ENCODE results near the gene MTHFD1L.

Gene MTHFD1L

DNA sequence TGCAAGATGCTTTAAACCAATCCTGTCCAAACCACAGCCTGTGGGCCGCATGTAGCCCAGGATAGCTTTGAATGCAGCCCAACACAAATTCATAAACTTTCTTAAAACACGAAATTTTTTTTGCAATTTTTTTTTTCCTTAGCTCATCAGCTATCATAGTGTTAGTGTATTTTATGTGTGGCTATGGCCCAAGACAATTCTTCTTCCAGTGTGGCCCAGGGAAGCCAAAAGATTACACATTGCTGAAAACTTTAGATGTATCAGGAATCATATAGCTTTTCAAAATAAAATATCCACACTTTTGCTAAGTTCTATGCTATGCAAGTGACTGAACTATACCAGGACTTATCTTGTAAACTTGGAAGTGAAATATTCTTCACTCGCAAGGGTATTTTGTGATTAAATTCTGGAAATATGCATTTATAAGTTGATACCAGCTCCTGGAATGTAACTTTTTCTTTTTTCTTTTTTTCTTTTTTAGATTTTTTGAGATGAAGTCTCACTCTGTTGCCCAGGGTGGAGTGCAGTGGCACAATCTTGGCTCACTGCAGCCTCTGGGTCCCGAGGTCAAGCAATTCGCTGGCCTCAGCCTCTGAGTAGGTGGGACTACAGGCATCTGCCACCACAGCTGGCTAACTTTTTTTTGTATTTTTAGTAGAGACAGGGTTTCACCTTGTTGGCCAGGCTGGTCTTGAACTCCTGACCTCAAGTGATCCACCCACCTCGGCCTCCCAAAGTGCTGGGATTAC lies 49.8 kb downstream of the MTHFD1L start:
- peaks cover 68% of the 10 kb centered on the region for H3K36me3 ChIP-seq (ENCODE audit: low read depth)
- no peak overlapping the region for H3K27ac ChIP-seq (ENCODE audit: poor library complexity, severe bottlenecking)
- no peak for DNase-seq (ENCODE audit: low spot score)
- no peak for ATAC-seq (ENCODE audit: low read depth)
- H3K27me3 ChIP-seq (ENCODE audit: insufficient read depth, poor library complexity, severe bottlenecking): no peaks in the 10 kb centered on the region
- H3K4me1 ChIP-seq (ENCODE audit: insufficient read depth, poor library complexity, severe bottlenecking): no peaks in the 10 kb centered on the region
- no peak overlapping the region for H3K4me3 ChIP-seq (ENCODE audit: severe bottlenecking)
- TF ChIP-seq, protein P1, sequence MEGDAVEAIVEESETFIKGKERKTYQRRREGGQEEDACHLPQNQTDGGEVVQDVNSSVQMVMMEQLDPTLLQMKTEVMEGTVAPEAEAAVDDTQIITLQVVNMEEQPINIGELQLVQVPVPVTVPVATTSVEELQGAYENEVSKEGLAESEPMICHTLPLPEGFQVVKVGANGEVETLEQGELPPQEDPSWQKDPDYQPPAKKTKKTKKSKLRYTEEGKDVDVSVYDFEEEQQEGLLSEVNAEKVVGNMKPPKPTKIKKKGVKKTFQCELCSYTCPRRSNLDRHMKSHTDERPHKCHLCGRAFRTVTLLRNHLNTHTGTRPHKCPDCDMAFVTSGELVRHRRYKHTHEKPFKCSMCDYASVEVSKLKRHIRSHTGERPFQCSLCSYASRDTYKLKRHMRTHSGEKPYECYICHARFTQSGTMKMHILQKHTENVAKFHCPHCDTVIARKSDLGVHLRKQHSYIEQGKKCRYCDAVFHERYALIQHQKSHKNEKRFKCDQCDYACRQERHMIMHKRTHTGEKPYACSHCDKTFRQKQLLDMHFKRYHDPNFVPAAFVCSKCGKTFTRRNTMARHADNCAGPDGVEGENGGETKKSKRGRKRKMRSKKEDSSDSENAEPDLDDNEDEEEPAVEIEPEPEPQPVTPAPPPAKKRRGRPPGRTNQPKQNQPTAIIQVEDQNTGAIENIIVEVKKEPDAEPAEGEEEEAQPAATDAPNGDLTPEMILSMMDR (IDR thresholded peaks at IDR 0.05; ENCODE audit: poor library complexity, severe bottlenecking): no peak
- H3K9me3 ChIP-seq (ENCODE audit: severe bottlenecking): no peaks in the 10 kb centered on the region

DNA sequence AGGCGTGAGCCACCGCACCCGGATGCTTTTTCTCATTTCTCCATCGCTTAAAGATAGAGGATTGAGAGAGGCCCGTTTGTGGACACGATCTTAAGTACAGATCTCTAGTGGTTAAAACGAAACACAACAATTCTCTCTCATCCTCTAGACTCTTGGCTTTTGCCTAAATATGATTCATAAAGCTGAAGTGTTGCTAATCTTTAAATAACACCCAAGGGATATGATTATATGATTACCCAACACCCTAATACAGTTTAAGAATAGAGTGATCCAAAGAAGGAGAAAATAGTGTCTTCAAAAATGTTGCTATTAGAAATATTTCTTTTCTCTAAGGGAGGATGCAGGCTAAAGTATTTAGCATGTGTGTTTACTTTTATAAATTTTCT lies 50.4 kb downstream of the MTHFD1L start:
- TF ChIP-seq, protein P1 (IDR thresholded peaks at IDR 0.05; ENCODE audit: poor library complexity, severe bottlenecking): no peak
- ATAC-seq (ENCODE audit: low read depth) (no peak), DNase-seq (ENCODE audit: low spot score) (no peak)
- Histone ChIP-seq H3K4me3 (ENCODE audit: severe bottlenecking) (no peak overlapping the region), H3K36me3 (ENCODE audit: low read depth) (peaks cover 68% of the 10 kb centered on the region), H3K9me3 (ENCODE audit: severe bottlenecking) (no peaks in the 10 kb centered on the region), H3K27ac (ENCODE audit: poor library complexity, severe bottlenecking) (no peak overlapping the region), H3K4me1 (ENCODE audit: insufficient read depth, poor library complexity, severe bottlenecking) (no peaks in the 10 kb centered on the region), H3K27me3 (ENCODE audit: insufficient read depth, poor library complexity, severe bottlenecking) (no peaks in the 10 kb centered on the region)

DNA sequence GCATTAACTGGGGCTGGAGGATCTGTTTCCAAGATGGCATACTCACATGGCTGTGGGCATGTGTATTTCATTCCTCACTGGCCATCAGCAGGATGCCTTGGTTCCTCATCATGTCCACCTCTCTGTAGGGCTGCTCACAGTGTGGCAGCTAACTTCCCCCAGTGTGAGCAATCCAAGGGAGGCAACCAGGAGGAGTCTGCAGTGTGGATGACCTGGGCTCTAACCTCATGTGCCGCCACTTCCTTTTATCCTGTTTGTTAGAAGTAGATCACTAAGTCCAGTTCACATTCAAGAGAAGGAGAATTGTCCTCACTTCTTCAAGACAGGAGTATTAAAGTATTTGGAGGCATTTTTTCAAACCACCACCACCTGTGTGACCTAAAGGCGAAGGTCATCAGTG lies 54.4 kb downstream of the MTHFD1L start:
- peaks cover 16% of the 10 kb centered on the region for H3K4me1 ChIP-seq (ENCODE audit: insufficient read depth, poor library complexity, severe bottlenecking)
- ATAC-seq (ENCODE audit: low read depth): no peak
- no peak overlapping the region for H3K4me3 ChIP-seq (ENCODE audit: severe bottlenecking)
- TF ChIP-seq, protein P1 (IDR thresholded peaks at IDR 0.05; ENCODE audit: poor library complexity, severe bottlenecking): no peak
- H3K27me3 ChIP-seq (ENCODE audit: insufficient read depth, poor library complexity, severe bottlenecking): no peaks in the 10 kb centered on the region
- no peaks in the 10 kb centered on the region for H3K9me3 ChIP-seq (ENCODE audit: severe bottlenecking)
- H3K27ac ChIP-seq (ENCODE audit: poor library complexity, severe bottlenecking): no peak overlapping the region
- no peak for DNase-seq (ENCODE audit: low spot score)
- peaks cover 71% of the 10 kb centered on the region for H3K36me3 ChIP-seq (ENCODE audit: low read depth)

DNA sequence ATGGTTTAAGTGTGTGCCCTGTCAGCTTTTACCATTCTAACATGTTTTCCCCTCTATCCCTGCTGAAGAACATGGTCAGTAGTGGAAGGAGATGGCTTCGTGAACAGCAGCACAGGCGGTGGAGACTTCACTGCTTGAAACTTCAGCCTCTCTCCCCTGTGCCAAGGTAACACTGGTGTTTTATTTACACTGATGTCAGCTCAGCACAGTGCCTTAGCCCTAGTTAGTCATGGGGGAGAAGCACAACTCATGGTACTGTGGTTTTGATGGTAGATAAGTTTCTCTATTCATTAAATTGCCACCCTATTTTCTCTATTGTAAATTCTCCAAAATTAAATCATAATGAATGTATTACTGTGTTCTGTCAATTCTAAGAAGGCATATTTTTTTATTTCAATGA lies 56.6 kb downstream of the MTHFD1L start:
- Histone ChIP-seq H3K27ac (ENCODE audit: poor library complexity, severe bottlenecking) (peak overlapping the region; percentile 30), H3K4me1 (ENCODE audit: insufficient read depth, poor library complexity, severe bottlenecking) (peaks cover 16% of the 10 kb centered on the region), H3K9me3 (ENCODE audit: severe bottlenecking) (no peaks in the 10 kb centered on the region), H3K27me3 (ENCODE audit: insufficient read depth, poor library complexity, severe bottlenecking) (no peaks in the 10 kb centered on the region), H3K36me3 (ENCODE audit: low read depth) (peaks cover 75% of the 10 kb centered on the region), H3K4me3 (ENCODE audit: severe bottlenecking) (no peak overlapping the region)
- DNase-seq (ENCODE audit: low spot score): no peak
- no peak for ATAC-seq (ENCODE audit: low read depth)
- TF ChIP-seq, protein P1 (IDR thresholded peaks at IDR 0.05; ENCODE audit: poor library complexity, severe bottlenecking): no peak
